ENCODE measurements around the gene MYOM1.

- no peak for TF ChIP-seq EZH2phosphoT487 (IDR thresholded peaks at IDR 0.05; ENCODE audit: borderline replicate concordance, low read length)
- TF ChIP-seq, protein P1, sequence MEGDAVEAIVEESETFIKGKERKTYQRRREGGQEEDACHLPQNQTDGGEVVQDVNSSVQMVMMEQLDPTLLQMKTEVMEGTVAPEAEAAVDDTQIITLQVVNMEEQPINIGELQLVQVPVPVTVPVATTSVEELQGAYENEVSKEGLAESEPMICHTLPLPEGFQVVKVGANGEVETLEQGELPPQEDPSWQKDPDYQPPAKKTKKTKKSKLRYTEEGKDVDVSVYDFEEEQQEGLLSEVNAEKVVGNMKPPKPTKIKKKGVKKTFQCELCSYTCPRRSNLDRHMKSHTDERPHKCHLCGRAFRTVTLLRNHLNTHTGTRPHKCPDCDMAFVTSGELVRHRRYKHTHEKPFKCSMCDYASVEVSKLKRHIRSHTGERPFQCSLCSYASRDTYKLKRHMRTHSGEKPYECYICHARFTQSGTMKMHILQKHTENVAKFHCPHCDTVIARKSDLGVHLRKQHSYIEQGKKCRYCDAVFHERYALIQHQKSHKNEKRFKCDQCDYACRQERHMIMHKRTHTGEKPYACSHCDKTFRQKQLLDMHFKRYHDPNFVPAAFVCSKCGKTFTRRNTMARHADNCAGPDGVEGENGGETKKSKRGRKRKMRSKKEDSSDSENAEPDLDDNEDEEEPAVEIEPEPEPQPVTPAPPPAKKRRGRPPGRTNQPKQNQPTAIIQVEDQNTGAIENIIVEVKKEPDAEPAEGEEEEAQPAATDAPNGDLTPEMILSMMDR (conservative IDR thresholded peaks at IDR 0.05; ENCODE audit: low read depth, low read length), result no peak
Measured at GRCh38 chr18:3245185-3245564, 25.4 kb upstream of the MYOM1 start.
